ENCODE data around the gene YOD1.

Gene YOD1

GRCh38 chr1:207004931-207005830 is 45.8 kb downstream of the YOD1 start:
- peak overlapping the region; percentile 84 for H3K27ac ChIP-seq
- TF ChIP-seq ZFX (IDR thresholded peaks at IDR 0.05) = no peak
- TF ChIP-seq, protein P1, sequence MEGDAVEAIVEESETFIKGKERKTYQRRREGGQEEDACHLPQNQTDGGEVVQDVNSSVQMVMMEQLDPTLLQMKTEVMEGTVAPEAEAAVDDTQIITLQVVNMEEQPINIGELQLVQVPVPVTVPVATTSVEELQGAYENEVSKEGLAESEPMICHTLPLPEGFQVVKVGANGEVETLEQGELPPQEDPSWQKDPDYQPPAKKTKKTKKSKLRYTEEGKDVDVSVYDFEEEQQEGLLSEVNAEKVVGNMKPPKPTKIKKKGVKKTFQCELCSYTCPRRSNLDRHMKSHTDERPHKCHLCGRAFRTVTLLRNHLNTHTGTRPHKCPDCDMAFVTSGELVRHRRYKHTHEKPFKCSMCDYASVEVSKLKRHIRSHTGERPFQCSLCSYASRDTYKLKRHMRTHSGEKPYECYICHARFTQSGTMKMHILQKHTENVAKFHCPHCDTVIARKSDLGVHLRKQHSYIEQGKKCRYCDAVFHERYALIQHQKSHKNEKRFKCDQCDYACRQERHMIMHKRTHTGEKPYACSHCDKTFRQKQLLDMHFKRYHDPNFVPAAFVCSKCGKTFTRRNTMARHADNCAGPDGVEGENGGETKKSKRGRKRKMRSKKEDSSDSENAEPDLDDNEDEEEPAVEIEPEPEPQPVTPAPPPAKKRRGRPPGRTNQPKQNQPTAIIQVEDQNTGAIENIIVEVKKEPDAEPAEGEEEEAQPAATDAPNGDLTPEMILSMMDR (conservative IDR thresholded peaks at IDR 0.05) = peak; percentile 91

DNA sequence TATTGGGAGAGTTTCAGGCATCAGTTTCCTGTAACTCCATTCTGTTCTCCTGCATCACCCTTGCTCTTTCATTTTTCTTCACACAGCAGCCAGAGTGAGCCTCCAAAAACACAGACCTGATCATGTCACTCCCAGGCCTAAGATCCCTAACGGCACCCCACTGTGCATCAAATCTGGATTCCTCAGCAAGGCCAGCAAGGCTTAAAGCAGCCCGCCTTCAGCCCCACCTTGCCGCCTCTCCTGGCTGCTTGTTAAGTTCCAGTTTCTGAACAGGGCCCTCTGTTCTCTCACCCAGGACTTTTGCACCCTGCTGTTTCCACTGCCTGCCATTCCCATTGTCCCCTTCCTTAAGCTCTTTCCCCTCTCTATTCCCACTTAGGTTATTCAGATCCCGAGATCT is 47.8 kb downstream of the YOD1 start:
- TF ChIP-seq ZFX (IDR thresholded peaks at IDR 0.05) = no peak
- TF ChIP-seq, protein P1 (conservative IDR thresholded peaks at IDR 0.05) = no peak

DNA sequence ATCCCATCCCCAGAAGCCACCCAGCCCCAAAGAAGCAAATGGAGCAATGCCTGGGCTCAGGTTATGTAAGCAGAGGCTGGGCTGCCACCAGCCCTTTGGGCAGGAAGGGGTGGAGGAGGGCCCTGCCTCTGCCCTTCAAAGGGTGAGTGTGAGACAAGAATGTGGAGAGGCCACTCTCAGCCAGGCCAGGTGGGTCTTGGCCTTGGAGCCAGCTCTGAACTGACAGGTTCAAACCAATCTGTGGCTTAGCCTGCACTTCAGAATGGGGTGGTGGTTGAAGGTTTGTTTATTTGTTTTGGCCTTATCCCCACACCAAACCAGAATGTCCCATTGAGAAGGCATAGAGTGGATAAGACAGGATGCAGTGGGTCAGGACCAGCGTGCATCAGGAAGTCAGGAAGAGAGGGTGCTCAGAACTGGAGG is 48.3 kb downstream of the YOD1 start:
- TF ChIP-seq, protein P1 (conservative IDR thresholded peaks at IDR 0.05) = no peak
- peak; percentile 55 for TF ChIP-seq ZFX (IDR thresholded peaks at IDR 0.05)
- peak overlapping the region; percentile 84 for H3K27ac ChIP-seq

More for the DNA sequence above, 47.8 kb downstream of the YOD1 start:
- H3K27ac ChIP-seq = peak overlapping the region; percentile 84

- peak overlapping the region; percentile 84 for H3K27ac ChIP-seq
- TF ChIP-seq, protein P1 (conservative IDR thresholded peaks at IDR 0.05) = no peak
- no peak for TF ChIP-seq ZFX (IDR thresholded peaks at IDR 0.05)
Measured at GRCh38 chr1:207001492-207002245, 49.3 kb downstream of the YOD1 start.

- TF ChIP-seq, protein P1 (conservative IDR thresholded peaks at IDR 0.05) = no peak
- no peak for TF ChIP-seq ZFX (IDR thresholded peaks at IDR 0.05)
- H3K27ac ChIP-seq = peak overlapping the region; percentile 84; the same call in 1 of the 2 replicates
Measured at GRCh38 chr1:207000651-207001291, 50.2 kb downstream of the YOD1 start.

GRCh38 chr1:206998816-206999215 is 52.2 kb downstream of the YOD1 start:
- no peak overlapping the region for H3K27ac ChIP-seq
- no peak for TF ChIP-seq ZFX (IDR thresholded peaks at IDR 0.05)
- TF ChIP-seq, protein P1 (conservative IDR thresholded peaks at IDR 0.05) = no peak
